PC-3 (cell line): ENCODE results near the gene CISTR.

Source experiments
- CTCF ChIP-seq: fragments of 300-600 bp; sonication (generic); conservative IDR thresholded peaks from 2 replicates; pipeline ENCODE4 v1.5.1; 2017; ENCODE audit warnings: antibody characterized with exemption, low read depth, mild to moderate bottlenecking, low read length
- EZH2 ChIP-seq: fragments of 300-600 bp; sonication (generic); IDR thresholded peaks from one replicate; pipeline ENCODE4 v1.6.1; 2017; ENCODE audit warnings: antibody characterized with exemption, mild to moderate bottlenecking, low read length; ENCODE audit not compliant: unreplicated experiment
- EZH2phosphoT487 ChIP-seq: fragments of 300-600 bp; sonication (generic); IDR thresholded peaks from 2 replicates; pipeline ENCODE4 v1.6.1; 2018; ENCODE audit warnings: mild to moderate bottlenecking, antibody characterized with exemption, low read length, borderline replicate concordance

- TF ChIP-seq CTCF (no peak), EZH2 (no peak), EZH2phosphoT487 (no peak)
These were observed 15.1 kb upstream of the CISTR start for GRCh38 chr12:53766881-53767280.
